SK-N-SH (cell line): ENCODE data around the gene HOXB5. TPM values are rescaled to one million over a fixed set of nuclear protein-coding genes. Genes with fewer than 3 reads are reported as not detected.

ENCODE experiments used
- CTCF ChIA-PET: fragments of 300-600, 350-600 bp; formaldehyde crosslinking; extraction: SDS; loops from one replicate; lab custom pipeline; 2021; lab: Yijun Ruan, JAX
- POLR2A ChIA-PET: fragments of 350-600 bp; sonication (Branson Sonifier 250); formaldehyde crosslinking; extraction: SDS; loops from one replicate; lab custom pipeline; 2020; ENCODE audit warnings: antibody characterized with exemption, inconsistent platforms; lab: Yijun Ruan, JAX
- DNase-seq: peaks from one replicate; pipeline ENCODE4 v3.0.0; 2012
- H2AFZ ChIP-seq: fragments of 200-600 bp; sonication (generic); 2 replicates; pipeline ENCODE4 v1.8.1; 2016; ENCODE audit warnings: antibody characterized with exemption, mild to moderate bottlenecking, low read depth
- H3F3A ChIP-seq: fragments of 200-600 bp; sonication (generic); replicated peaks from 2 replicates; pipeline ENCODE3; 2016; ENCODE audit warnings: antibody characterized with exemption, mild to moderate bottlenecking; ENCODE audit not compliant: insufficient read depth
- H3K27ac ChIP-seq, 2 experiments: fragments of 200-500 bp in 1 of 2; fragments of 200-600 bp in 1 of 2; sonication (Bioruptor generic) in 1 of 2; sonication (generic), shearing (Covaris generic) in 1 of 2; 2 replicates each; pipeline versions ENCODE4 v1.5.1 to v1.6.1; 2014 to 2016; ENCODE audit warnings: low read depth in 2 of 2, inconsistent platforms in 1 of 2, low read length in 1 of 2, mild to moderate bottlenecking in 1 of 2, mixed read lengths in 1 of 2
- H3K27me3 ChIP-seq: fragments of 200-600 bp; sonication (generic), shearing (Covaris generic); 2 replicates; pipeline ENCODE4 v1.6.1; 2016; ENCODE audit warnings: mixed run types; ENCODE audit not compliant: insufficient read depth
- H3K36me3 ChIP-seq, 2 experiments: fragments of 200-500 bp in 1 of 2; fragments of 200-600 bp in 1 of 2; sonication (Bioruptor generic) in 1 of 2; sonication (generic) in 1 of 2; replicated peaks in 1 of 2; 2 replicates each; pipeline versions ENCODE3 to v1.5.1; 2014 to 2016; ENCODE audit warnings: low read length in 1 of 2, mild to moderate bottlenecking in 1 of 2; ENCODE audit not compliant: insufficient read depth in 2 of 2, control insufficient read depth in 1 of 2
- H3K4me1 ChIP-seq, 2 experiments: fragments of 200-500 bp in 1 of 2; fragments of 200-600 bp in 1 of 2; sonication (Bioruptor generic) in 1 of 2; sonication (generic), shearing (Covaris generic) in 1 of 2; 2 replicates each; pipeline versions ENCODE4 v1.5.1 to v1.6.1; 2014 to 2016; ENCODE audit warnings: low read depth in 1 of 2, low read length in 1 of 2, mixed run types in 1 of 2; ENCODE audit not compliant: insufficient read depth in 2 of 2, control insufficient read depth in 1 of 2
- H3K4me2 ChIP-seq: fragments of 200-600 bp; sonication (generic), shearing (Covaris generic); 2 replicates; pipeline ENCODE4 v1.6.1; 2017; ENCODE audit warnings: mixed run types
- H3K4me3 ChIP-seq, 2 experiments: fragments of 200-500 bp in 1 of 2; fragments of 200-600 bp in 1 of 2; sonication (Bioruptor generic) in 1 of 2; sonication (generic), shearing (Covaris generic) in 1 of 2; 2 replicates each; pipeline versions ENCODE4 v1.5.1 to v1.8.1; 2014 to 2016; ENCODE audit warnings: low read depth in 2 of 2, inconsistent platforms in 1 of 2, low read length in 1 of 2, mild to moderate bottlenecking in 1 of 2, mixed read lengths in 1 of 2, moderate library complexity in 1 of 2
- H3K79me2 ChIP-seq: fragments of 200-600 bp; sonication (generic); 2 replicates; pipeline ENCODE4 v1.8.1; 2017; ENCODE audit warnings: mild to moderate bottlenecking; ENCODE audit not compliant: insufficient read depth
- H3K9ac ChIP-seq: fragments of 200-600 bp; sonication (generic); 2 replicates; pipeline ENCODE4 v1.6.1; 2017; ENCODE audit warnings: mixed run types
- H3K9me2 ChIP-seq: fragments of 200-600 bp; sonication (generic); 2 replicates; pipeline ENCODE4 v1.6.1; 2017; ENCODE audit warnings: mixed run types
- H3K9me3 ChIP-seq: fragments of 200-600 bp; sonication (generic); 2 replicates; pipeline ENCODE4 v1.6.1; 2017; ENCODE audit warnings: mixed run types, mild to moderate bottlenecking, moderate library complexity
- H4K20me1 ChIP-seq: fragments of 200-600 bp; sonication (generic); 2 replicates; pipeline ENCODE4 v1.6.1; 2017; ENCODE audit warnings: mild to moderate bottlenecking, mixed run types; ENCODE audit not compliant: insufficient read depth
- CHD2 ChIP-seq: fragments of 150-350 bp; IDR thresholded peaks from 2 replicates; pipeline ENCODE4 v1.6.1; 2018; ENCODE audit warnings: low read length; ENCODE audit not compliant: partially characterized antibody
- ELF1 ChIP-seq: IDR thresholded peaks from 2 replicates; pipeline ENCODE4 v1.4.0; 2012
- EP300 ChIP-seq, 2 experiments: IDR thresholded peaks; 2 replicates each; pipeline versions ENCODE4 v1.4.0 to v1.6.1; 2012; ENCODE audit warnings: borderline replicate concordance in 1 of 2, low read depth in 1 of 2, low read length in 1 of 2
- EZH2phosphoT487 ChIP-seq: fragments of 200-600 bp; sonication (generic); IDR thresholded peaks from 2 replicates; pipeline ENCODE4 v1.6.1; 2017; ENCODE audit warnings: low read depth, mixed run types, mild to moderate bottlenecking, antibody characterized with exemption, moderate library complexity, borderline replicate concordance
- FOSL2 ChIP-seq: IDR thresholded peaks from 2 replicates; pipeline ENCODE4 v1.4.0; 2012; ENCODE audit warnings: low read depth, mild to moderate bottlenecking, moderate library complexity, borderline replicate concordance
- GABPA ChIP-seq: IDR thresholded peaks from 2 replicates; pipeline ENCODE4 v1.4.0; 2012; ENCODE audit warnings: low read depth, mild to moderate bottlenecking
- GATA2 ChIP-seq: sonication (generic); formaldehyde crosslinking; IDR thresholded peaks from 2 replicates; pipeline ENCODE4 v1.5.0; 2020; ENCODE audit warnings: mild to moderate bottlenecking, missing genetic modification reagents
- JUND ChIP-seq: IDR thresholded peaks from 2 replicates; pipeline ENCODE4 v1.4.0; 2012
- MEF2A ChIP-seq: IDR thresholded peaks from 2 replicates; pipeline ENCODE4 v1.4.0; 2012; ENCODE audit warnings: low read depth, borderline replicate concordance
- MXI1 ChIP-seq: IDR thresholded peaks from 2 replicates; pipeline ENCODE4 v1.6.1; 2012; ENCODE audit warnings: mild to moderate bottlenecking, low read depth, low read length, improper control_type of control experiment
- NFIC ChIP-seq: IDR thresholded peaks from 2 replicates; pipeline ENCODE4 v1.4.0; 2012; ENCODE audit warnings: borderline replicate concordance
- RAD21 ChIP-seq: IDR thresholded peaks from 2 replicates; pipeline ENCODE4 v1.6.1; 2012; ENCODE audit warnings: mild to moderate bottlenecking, low read length
- RCOR1 ChIP-seq: fragments of 150-350 bp; IDR thresholded peaks from 2 replicates; pipeline ENCODE4 v1.6.1; 2017; ENCODE audit warnings: antibody characterized with exemption, low read length
- SIN3A ChIP-seq: IDR thresholded peaks from 2 replicates; pipeline ENCODE4 v1.6.1; 2012; ENCODE audit warnings: low read depth, mild to moderate bottlenecking, low read length, moderate library complexity, borderline replicate concordance
- SMC3 ChIP-seq: IDR thresholded peaks from 2 replicates; pipeline ENCODE4 v1.6.1; 2012; ENCODE audit warnings: low read depth, low read length, improper control_type of control experiment
- WGBS: methylation state at CpG from one replicate; pipeline ENCODE4 v1.1.6; 2017; ENCODE audit warnings: low lambda C conversion rate; 5-methylcytosine and 5-hydroxymethylcytosine counted together
- polyA plus RNA-seq, 3 experiments: library from polyadenylated mRNA; depleted of rRNA; stranded (reverse); fragments of >200 nt; gene quantifications; 2 replicates each; pipeline ENCODE4 v1.2.3, GENCODE V29; 2012
- TF ChIP-seq, protein P1 (sequence below): fragments of 200-600 bp; sonication (generic); IDR thresholded peaks from 2 replicates; pipeline ENCODE4 v1.6.1; 2017; ENCODE audit warnings: antibody characterized with exemption, mild to moderate bottlenecking, moderate library complexity
- TF ChIP-seq, protein P2 (sequence below): IDR thresholded peaks from 2 replicates; pipeline ENCODE4 v1.4.0; 2012; ENCODE audit warnings: low read depth, borderline replicate concordance
- TF ChIP-seq, protein P3 (sequence below): IDR thresholded peaks from 2 replicates; pipeline ENCODE4 v1.4.0; 2012; ENCODE audit warnings: low read depth
- TF ChIP-seq, protein P4 (sequence below): fragments of 150-350 bp; IDR thresholded peaks from 2 replicates; pipeline ENCODE4 v1.6.1; 2016; ENCODE audit warnings: mild to moderate bottlenecking, low read depth, low read length
- TF ChIP-seq, protein P5 (sequence below): IDR thresholded peaks from 2 replicates; pipeline ENCODE4; 2012
- TF ChIP-seq, protein P6 (sequence below): IDR thresholded peaks from 2 replicates; pipeline ENCODE4 v1.4.0; 2012; ENCODE audit warnings: low read depth, borderline replicate concordance
- TF ChIP-seq, protein P7 (sequence below): IDR thresholded peaks from 2 replicates; pipeline ENCODE4 v1.6.1; 2012; ENCODE audit warnings: mild to moderate bottlenecking, low read depth, low read length, moderate library complexity

The HOXB5 gene
- polyA plus RNA-seq, 1 of the 3 experiments (the other 2 are of a cell fraction): not detected

DNA sequence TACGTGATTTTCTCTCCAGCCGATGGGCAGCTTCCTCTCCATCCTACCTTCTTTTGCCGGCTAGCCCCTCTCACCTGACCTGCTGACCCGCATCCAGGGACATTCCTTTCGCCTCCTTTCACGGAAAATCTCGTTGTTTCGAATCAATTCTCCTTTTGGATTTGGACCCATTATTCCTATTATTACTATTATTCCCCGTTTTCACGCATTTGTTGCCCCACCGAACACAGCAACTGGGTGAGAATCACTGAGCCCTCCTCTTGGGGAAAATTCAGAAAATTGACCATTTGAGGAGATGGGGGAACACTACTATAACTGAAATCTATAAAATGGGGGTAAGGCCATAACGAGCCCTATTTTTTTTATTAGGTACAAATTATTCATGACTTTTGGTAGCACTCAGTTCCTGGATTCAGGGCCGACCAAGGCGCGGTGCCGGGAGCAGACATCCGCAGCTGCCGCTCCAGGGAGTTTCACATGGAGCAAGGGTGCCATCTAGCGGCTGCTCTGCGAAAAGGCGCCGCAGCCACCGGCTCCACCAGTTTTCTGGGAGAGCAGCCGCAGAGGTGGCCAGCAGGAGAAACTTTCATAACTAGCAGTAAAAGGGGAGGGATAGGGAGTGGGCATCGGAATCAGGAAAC lies 24.8 kb upstream of the HOXB5 start:
- peaks cover 25% of the 10 kb centered on the region for H4K20me1 ChIP-seq
- no peak overlapping the region for H3K27ac ChIP-seq
- no peak overlapping the region for H3K9ac ChIP-seq
- H3K9me2 ChIP-seq: no peaks in the 10 kb centered on the region
- no peak overlapping the region for H2AFZ ChIP-seq
- ChIA-PET POLR2A (no interaction called here), CTCF (interaction anchor here (0.6 to 5.9 kb wide), 109 partner anchors 9 to 726 kb away, joined by 3 to 59 read pairs (median 4); partner anchors contain the start of genes HOXB5, HOXB9 and PRAC2)
- H3K36me3 ChIP-seq: no peaks in the 10 kb centered on the region
- no peaks in the 10 kb centered on the region for H3F3A ChIP-seq
- peaks cover 100% of the 10 kb centered on the region for H3K27me3 ChIP-seq
- no peaks in the 10 kb centered on the region for H3K4me1 ChIP-seq
- no peaks in the 10 kb centered on the region for H3K79me2 ChIP-seq
- H3K9me3 ChIP-seq: no peaks in the 10 kb centered on the region
- no peak overlapping the region for H3K4me3 ChIP-seq
- WGBS: 5% methylated on average over 25 of the region's 25 CpGs
- H3K4me2 ChIP-seq: no peak overlapping the region
- peak; percentile 98 for DNase-seq
- TF ChIP-seq MXI1 (no peak), RCOR1 (peak; percentile 14; the same call in 1 of the 2 replicates), MEF2A (no peak), FOSL2 (no peak), RAD21 (peak; percentile 97), EZH2phosphoT487 (peak; percentile 58; the same call in 1 of the 2 replicates), SMC3 (peak; percentile 92), SIN3A (no peak), NFIC (no peak), GABPA (no peak), CHD2 (no peak), JUND (no peak), ELF1 (no peak), GATA2 (CRISPR knock-in tag) (no peak), EP300 (IDR thresholded peaks at IDR 0.05; ENCODE audit: borderline replicate concordance in 1 of 2, low read depth in 1 of 2, low read length in 1 of 2) (no peak)
- TF ChIP-seq, protein P1, sequence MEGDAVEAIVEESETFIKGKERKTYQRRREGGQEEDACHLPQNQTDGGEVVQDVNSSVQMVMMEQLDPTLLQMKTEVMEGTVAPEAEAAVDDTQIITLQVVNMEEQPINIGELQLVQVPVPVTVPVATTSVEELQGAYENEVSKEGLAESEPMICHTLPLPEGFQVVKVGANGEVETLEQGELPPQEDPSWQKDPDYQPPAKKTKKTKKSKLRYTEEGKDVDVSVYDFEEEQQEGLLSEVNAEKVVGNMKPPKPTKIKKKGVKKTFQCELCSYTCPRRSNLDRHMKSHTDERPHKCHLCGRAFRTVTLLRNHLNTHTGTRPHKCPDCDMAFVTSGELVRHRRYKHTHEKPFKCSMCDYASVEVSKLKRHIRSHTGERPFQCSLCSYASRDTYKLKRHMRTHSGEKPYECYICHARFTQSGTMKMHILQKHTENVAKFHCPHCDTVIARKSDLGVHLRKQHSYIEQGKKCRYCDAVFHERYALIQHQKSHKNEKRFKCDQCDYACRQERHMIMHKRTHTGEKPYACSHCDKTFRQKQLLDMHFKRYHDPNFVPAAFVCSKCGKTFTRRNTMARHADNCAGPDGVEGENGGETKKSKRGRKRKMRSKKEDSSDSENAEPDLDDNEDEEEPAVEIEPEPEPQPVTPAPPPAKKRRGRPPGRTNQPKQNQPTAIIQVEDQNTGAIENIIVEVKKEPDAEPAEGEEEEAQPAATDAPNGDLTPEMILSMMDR: peak; percentile 100
- TF ChIP-seq, protein P2, sequence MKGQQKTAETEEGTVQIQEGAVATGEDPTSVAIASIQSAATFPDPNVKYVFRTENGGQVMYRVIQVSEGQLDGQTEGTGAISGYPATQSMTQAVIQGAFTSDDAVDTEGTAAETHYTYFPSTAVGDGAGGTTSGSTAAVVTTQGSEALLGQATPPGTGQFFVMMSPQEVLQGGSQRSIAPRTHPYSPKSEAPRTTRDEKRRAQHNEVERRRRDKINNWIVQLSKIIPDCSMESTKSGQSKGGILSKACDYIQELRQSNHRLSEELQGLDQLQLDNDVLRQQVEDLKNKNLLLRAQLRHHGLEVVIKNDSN: no peak
- TF ChIP-seq, protein P3, sequence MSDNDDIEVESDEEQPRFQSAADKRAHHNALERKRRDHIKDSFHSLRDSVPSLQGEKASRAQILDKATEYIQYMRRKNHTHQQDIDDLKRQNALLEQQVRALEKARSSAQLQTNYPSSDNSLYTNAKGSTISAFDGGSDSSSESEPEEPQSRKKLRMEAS: no peak
- TF ChIP-seq, protein P4, sequence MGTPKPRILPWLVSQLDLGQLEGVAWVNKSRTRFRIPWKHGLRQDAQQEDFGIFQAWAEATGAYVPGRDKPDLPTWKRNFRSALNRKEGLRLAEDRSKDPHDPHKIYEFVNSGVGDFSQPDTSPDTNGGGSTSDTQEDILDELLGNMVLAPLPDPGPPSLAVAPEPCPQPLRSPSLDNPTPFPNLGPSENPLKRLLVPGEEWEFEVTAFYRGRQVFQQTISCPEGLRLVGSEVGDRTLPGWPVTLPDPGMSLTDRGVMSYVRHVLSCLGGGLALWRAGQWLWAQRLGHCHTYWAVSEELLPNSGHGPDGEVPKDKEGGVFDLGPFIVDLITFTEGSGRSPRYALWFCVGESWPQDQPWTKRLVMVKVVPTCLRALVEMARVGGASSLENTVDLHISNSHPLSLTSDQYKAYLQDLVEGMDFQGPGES: no peak
- TF ChIP-seq, protein P5, sequence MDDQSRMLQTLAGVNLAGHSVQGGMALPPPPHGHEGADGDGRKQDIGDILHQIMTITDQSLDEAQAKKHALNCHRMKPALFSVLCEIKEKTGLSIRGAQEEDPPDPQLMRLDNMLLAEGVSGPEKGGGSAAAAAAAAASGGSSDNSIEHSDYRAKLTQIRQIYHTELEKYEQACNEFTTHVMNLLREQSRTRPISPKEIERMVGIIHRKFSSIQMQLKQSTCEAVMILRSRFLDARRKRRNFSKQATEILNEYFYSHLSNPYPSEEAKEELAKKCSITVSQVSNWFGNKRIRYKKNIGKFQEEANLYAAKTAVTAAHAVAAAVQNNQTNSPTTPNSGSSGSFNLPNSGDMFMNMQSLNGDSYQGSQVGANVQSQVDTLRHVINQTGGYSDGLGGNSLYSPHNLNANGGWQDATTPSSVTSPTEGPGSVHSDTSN: no peak
- TF ChIP-seq, protein P6, sequence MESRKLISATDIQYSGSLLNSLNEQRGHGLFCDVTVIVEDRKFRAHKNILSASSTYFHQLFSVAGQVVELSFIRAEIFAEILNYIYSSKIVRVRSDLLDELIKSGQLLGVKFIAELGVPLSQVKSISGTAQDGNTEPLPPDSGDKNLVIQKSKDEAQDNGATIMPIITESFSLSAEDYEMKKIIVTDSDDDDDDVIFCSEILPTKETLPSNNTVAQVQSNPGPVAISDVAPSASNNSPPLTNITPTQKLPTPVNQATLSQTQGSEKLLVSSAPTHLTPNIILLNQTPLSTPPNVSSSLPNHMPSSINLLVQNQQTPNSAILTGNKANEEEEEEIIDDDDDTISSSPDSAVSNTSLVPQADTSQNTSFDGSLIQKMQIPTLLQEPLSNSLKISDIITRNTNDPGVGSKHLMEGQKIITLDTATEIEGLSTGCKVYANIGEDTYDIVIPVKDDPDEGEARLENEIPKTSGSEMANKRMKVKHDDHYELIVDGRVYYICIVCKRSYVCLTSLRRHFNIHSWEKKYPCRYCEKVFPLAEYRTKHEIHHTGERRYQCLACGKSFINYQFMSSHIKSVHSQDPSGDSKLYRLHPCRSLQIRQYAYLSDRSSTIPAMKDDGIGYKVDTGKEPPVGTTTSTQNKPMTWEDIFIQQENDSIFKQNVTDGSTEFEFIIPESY: no peak
- TF ChIP-seq, protein P7, sequence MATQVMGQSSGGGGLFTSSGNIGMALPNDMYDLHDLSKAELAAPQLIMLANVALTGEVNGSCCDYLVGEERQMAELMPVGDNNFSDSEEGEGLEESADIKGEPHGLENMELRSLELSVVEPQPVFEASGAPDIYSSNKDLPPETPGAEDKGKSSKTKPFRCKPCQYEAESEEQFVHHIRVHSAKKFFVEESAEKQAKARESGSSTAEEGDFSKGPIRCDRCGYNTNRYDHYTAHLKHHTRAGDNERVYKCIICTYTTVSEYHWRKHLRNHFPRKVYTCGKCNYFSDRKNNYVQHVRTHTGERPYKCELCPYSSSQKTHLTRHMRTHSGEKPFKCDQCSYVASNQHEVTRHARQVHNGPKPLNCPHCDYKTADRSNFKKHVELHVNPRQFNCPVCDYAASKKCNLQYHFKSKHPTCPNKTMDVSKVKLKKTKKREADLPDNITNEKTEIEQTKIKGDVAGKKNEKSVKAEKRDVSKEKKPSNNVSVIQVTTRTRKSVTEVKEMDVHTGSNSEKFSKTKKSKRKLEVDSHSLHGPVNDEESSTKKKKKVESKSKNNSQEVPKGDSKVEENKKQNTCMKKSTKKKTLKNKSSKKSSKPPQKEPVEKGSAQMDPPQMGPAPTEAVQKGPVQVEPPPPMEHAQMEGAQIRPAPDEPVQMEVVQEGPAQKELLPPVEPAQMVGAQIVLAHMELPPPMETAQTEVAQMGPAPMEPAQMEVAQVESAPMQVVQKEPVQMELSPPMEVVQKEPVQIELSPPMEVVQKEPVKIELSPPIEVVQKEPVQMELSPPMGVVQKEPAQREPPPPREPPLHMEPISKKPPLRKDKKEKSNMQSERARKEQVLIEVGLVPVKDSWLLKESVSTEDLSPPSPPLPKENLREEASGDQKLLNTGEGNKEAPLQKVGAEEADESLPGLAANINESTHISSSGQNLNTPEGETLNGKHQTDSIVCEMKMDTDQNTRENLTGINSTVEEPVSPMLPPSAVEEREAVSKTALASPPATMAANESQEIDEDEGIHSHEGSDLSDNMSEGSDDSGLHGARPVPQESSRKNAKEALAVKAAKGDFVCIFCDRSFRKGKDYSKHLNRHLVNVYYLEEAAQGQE: no peak
